H1 (cell line): Measurements from ENCODE around the gene KLK7. TPM values are rescaled to one million over a fixed set of nuclear protein-coding genes. Genes with fewer than 3 reads are reported as not detected.

Experiments used
- CBX8 ChIP-seq: fragments of 300-800, 300-1000 bp; sonication (generic); IDR thresholded peaks from 2 replicates; pipeline ENCODE4 v1.7.1; 2016; ENCODE audit warnings: low read depth, low read length, borderline replicate concordance
- NRF1 ChIP-seq: IDR thresholded peaks from 2 replicates; pipeline ENCODE4 v1.6.1; 2011; ENCODE audit warnings: mild to moderate bottlenecking, low read depth, low read length, improper control_type of control experiment
- SRF ChIP-seq: IDR thresholded peaks from 2 replicates; pipeline ENCODE4 v1.6.1; 2011; ENCODE audit warnings: mild to moderate bottlenecking, low read depth, low read length, moderate library complexity
- polyA plus RNA-seq, 7 experiments: library from polyadenylated mRNA; depleted of rRNA in 3 of 7; stranded (reverse) in 5 of 7; unstranded in 2 of 7; fragments of >200 nt in 5 of 7; fragments of 200-250 nt in 2 of 7; gene quantifications; 1 replicate in 5 of 7; 2 replicates in 1 of 7; 4 replicates in 1 of 7; pipeline versions ENCODE4 v1.2.1 to v1.2.3, GENCODE V29; 2011 to 2013; ENCODE audit warnings: missing spikeins in 2 of 7, mixed read lengths in 2 of 7
- total RNA-seq: library from RNA; stranded (reverse); fragmentation: NEBNext Ultra II Directional; extraction: Animal tissue kit (Norgen Biotek cat#: 25700); gene quantifications from 2 replicates; pipeline ENCODE4 v1.2.1, GENCODE V29; 2021
- TF ChIP-seq, protein P1 (sequence below): fragments of 300-600 bp; sonication (generic); IDR thresholded peaks from 2 replicates; pipeline ENCODE4 v1.7.1; 2012; ENCODE audit warnings: low read length, moderate library complexity, mild to moderate bottlenecking, inconsistent platforms; ENCODE audit not compliant: insufficient replicate concordance

Gene KLK7
- total and polyA plus RNA-seq, 2 of the 8 experiments (the other 6 are each of a cell fraction or from before 2014, with no cell fraction given): 0.73 to 1.4 TPM

DNA sequence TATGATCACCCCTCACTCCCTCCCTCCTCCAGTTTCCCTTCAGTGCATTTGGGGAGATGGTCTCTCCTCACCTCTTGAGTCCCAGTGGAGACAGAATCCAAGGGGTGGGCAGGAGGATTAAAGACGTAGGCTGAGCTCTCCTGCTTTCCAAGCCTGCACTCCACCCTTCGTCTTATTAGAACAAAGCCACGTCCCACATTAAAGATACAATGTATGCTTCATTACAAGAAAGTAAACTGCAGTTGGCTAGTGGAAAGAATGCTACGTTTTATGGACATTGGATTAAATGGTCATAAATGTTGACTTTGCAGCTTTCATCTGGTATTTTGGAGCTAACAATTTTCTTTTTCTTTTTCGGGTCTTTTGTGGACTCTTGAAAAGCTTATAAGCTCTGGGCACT, 44.2 kb upstream of the KLK7 start (continued):
- TF ChIP-seq, protein P1, sequence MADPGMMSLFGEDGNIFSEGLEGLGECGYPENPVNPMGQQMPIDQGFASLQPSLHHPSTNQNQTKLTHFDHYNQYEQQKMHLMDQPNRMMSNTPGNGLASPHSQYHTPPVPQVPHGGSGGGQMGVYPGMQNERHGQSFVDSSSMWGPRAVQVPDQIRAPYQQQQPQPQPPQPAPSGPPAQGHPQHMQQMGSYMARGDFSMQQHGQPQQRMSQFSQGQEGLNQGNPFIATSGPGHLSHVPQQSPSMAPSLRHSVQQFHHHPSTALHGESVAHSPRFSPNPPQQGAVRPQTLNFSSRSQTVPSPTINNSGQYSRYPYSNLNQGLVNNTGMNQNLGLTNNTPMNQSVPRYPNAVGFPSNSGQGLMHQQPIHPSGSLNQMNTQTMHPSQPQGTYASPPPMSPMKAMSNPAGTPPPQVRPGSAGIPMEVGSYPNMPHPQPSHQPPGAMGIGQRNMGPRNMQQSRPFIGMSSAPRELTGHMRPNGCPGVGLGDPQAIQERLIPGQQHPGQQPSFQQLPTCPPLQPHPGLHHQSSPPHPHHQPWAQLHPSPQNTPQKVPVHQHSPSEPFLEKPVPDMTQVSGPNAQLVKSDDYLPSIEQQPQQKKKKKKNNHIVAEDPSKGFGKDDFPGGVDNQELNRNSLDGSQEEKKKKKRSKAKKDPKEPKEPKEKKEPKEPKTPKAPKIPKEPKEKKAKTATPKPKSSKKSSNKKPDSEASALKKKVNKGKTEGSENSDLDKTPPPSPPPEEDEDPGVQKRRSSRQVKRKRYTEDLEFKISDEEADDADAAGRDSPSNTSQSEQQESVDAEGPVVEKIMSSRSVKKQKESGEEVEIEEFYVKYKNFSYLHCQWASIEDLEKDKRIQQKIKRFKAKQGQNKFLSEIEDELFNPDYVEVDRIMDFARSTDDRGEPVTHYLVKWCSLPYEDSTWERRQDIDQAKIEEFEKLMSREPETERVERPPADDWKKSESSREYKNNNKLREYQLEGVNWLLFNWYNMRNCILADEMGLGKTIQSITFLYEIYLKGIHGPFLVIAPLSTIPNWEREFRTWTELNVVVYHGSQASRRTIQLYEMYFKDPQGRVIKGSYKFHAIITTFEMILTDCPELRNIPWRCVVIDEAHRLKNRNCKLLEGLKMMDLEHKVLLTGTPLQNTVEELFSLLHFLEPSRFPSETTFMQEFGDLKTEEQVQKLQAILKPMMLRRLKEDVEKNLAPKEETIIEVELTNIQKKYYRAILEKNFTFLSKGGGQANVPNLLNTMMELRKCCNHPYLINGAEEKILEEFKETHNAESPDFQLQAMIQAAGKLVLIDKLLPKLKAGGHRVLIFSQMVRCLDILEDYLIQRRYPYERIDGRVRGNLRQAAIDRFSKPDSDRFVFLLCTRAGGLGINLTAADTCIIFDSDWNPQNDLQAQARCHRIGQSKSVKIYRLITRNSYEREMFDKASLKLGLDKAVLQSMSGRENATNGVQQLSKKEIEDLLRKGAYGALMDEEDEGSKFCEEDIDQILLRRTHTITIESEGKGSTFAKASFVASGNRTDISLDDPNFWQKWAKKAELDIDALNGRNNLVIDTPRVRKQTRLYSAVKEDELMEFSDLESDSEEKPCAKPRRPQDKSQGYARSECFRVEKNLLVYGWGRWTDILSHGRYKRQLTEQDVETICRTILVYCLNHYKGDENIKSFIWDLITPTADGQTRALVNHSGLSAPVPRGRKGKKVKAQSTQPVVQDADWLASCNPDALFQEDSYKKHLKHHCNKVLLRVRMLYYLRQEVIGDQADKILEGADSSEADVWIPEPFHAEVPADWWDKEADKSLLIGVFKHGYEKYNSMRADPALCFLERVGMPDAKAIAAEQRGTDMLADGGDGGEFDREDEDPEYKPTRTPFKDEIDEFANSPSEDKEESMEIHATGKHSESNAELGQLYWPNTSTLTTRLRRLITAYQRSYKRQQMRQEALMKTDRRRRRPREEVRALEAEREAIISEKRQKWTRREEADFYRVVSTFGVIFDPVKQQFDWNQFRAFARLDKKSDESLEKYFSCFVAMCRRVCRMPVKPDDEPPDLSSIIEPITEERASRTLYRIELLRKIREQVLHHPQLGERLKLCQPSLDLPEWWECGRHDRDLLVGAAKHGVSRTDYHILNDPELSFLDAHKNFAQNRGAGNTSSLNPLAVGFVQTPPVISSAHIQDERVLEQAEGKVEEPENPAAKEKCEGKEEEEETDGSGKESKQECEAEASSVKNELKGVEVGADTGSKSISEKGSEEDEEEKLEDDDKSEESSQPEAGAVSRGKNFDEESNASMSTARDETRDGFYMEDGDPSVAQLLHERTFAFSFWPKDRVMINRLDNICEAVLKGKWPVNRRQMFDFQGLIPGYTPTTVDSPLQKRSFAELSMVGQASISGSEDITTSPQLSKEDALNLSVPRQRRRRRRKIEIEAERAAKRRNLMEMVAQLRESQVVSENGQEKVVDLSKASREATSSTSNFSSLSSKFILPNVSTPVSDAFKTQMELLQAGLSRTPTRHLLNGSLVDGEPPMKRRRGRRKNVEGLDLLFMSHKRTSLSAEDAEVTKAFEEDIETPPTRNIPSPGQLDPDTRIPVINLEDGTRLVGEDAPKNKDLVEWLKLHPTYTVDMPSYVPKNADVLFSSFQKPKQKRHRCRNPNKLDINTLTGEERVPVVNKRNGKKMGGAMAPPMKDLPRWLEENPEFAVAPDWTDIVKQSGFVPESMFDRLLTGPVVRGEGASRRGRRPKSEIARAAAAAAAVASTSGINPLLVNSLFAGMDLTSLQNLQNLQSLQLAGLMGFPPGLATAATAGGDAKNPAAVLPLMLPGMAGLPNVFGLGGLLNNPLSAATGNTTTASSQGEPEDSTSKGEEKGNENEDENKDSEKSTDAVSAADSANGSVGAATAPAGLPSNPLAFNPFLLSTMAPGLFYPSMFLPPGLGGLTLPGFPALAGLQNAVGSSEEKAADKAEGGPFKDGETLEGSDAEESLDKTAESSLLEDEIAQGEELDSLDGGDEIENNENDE: no peak
- TF ChIP-seq SRF: no peak
- TF ChIP-seq CBX8: no peak
- no peak for TF ChIP-seq NRF1
